CD14-positive monocyte (primary cell): ENCODE measurements around the gene LAT. TPM values are rescaled to one million over a fixed set of nuclear protein-coding genes. Genes with fewer than 3 reads are reported as not detected.

Source experiments
- DNase-seq, 3 donors: peaks; one replicate each; pipeline ENCODE4 v3.0.0-alpha.2; 2011 to 2022
- H2AFZ ChIP-seq: 2 replicates; pipeline ENCODE4 v1.6.0; 2012; ENCODE audit warnings: mild to moderate bottlenecking, low read depth, low read length, inconsistent platforms; ENCODE audit not compliant: insufficient read depth, poor library complexity, severe bottlenecking
- H3K27ac ChIP-seq, 2 donors: 1 replicate in 1 of 2; 2 replicates in 1 of 2; pipeline ENCODE4 v1.5.1; 2012 to 2013; ENCODE audit warnings: low read length in 2 of 2, control low read depth in 1 of 2, inconsistent platforms in 1 of 2, low read depth in 1 of 2, mild to moderate bottlenecking in 1 of 2
- H3K27me3 ChIP-seq, 2 donors: one replicate each; pipeline versions ENCODE4 v1.6.0 to v1.6.1; 2011 to 2013; ENCODE audit warnings: low read length in 2 of 2; ENCODE audit not compliant: control insufficient read depth in 2 of 2, insufficient read depth in 2 of 2
- H3K36me3 ChIP-seq, 2 donors: replicated peaks in 1 of 2; 1 replicate in 1 of 2; 2 replicates in 1 of 2; pipeline versions ENCODE4 v1.5.1 to v1.6.1; 2012 to 2013; ENCODE audit warnings: low read length in 2 of 2, control low read depth in 1 of 2, inconsistent platforms in 1 of 2, mild to moderate bottlenecking in 1 of 2; ENCODE audit not compliant: insufficient read depth in 2 of 2, control insufficient read depth in 1 of 2
- H3K4me1 ChIP-seq, 2 donors: 1 replicate in 1 of 2; 2 replicates in 1 of 2; pipeline versions ENCODE4 v1.5.1 to v1.6.1; 2012 to 2013; ENCODE audit warnings: low read length in 2 of 2, control low read depth in 1 of 2, inconsistent platforms in 1 of 2, mild to moderate bottlenecking in 1 of 2, moderate library complexity in 1 of 2; ENCODE audit not compliant: insufficient read depth in 2 of 2, control insufficient read depth in 1 of 2
- H3K4me2 ChIP-seq: replicated peaks from 2 replicates; pipeline ENCODE3; 2012; ENCODE audit warnings: low read length, moderate library complexity, mild to moderate bottlenecking; ENCODE audit not compliant: poor library complexity, severe bottlenecking; ENCODE audit errors: extremely low read depth
- H3K4me3 ChIP-seq, 3 experiments: fragments of 200-600 bp in 1 of 3; sonication (generic) in 1 of 3; replicated peaks in 1 of 3; 1 replicate in 2 of 3; 2 replicates in 1 of 3; pipeline ENCODE4 v1.5.1; 2011 to 2013; ENCODE audit warnings: low read length in 3 of 3, mild to moderate bottlenecking in 3 of 3, control low read depth in 2 of 3, low read depth in 2 of 3, inconsistent platforms in 1 of 3, moderate library complexity in 1 of 3
- H3K79me2 ChIP-seq: 2 replicates; pipeline ENCODE4 v1.6.0; 2012; ENCODE audit warnings: mild to moderate bottlenecking, control low read depth, inconsistent platforms, low read length, moderate library complexity; ENCODE audit not compliant: insufficient read depth
- H3K9ac ChIP-seq: 2 replicates; pipeline ENCODE4 v1.6.0; 2017; ENCODE audit warnings: low read length, mild to moderate bottlenecking; ENCODE audit not compliant: insufficient read depth, poor library complexity, severe bottlenecking
- H3K9me3 ChIP-seq, 2 donors: replicated peaks in 1 of 2; 1 replicate in 1 of 2; 2 replicates in 1 of 2; pipeline versions ENCODE4 v1.5.1 to v1.6.1; 2012 to 2013; ENCODE audit warnings: low read length in 2 of 2, control low read depth in 1 of 2; ENCODE audit not compliant: control insufficient read depth in 1 of 2, insufficient read depth in 1 of 2
- H4K20me1 ChIP-seq: 2 replicates; pipeline ENCODE4 v1.6.0; 2012; ENCODE audit warnings: mild to moderate bottlenecking, low read length, control low read depth, moderate library complexity; ENCODE audit not compliant: insufficient read depth
- H3K27ac Mint-ChIP-seq, 7 donors: one replicate each; pipeline ENCODE4 v1.8.0; 2020; ENCODE audit warnings: mild to moderate bottlenecking in 7 of 7, mixed read lengths in 7 of 7, moderate library complexity in 6 of 7, inconsistent platforms in 2 of 7
- H3K27me3 Mint-ChIP-seq, 3 donors: one replicate each; pipeline ENCODE4 v1.8.0; 2021 to 2022; ENCODE audit warnings: low read depth in 3 of 3, mild to moderate bottlenecking in 3 of 3, mixed read lengths in 3 of 3, moderate library complexity in 3 of 3, inconsistent platforms in 1 of 3
- H3K36me3 Mint-ChIP-seq, 2 donors: one replicate each; pipeline ENCODE4 v1.8.0; 2020; ENCODE audit warnings: mixed read lengths in 2 of 2, inconsistent platforms in 1 of 2, mild to moderate bottlenecking in 1 of 2
- H3K4me1 Mint-ChIP-seq: one replicate; pipeline ENCODE4 v1.8.0; 2020; ENCODE audit warnings: mild to moderate bottlenecking, mixed read lengths
- H3K4me3 Mint-ChIP-seq, 2 donors: one replicate each; pipeline ENCODE4 v1.8.0; 2020; ENCODE audit warnings: mild to moderate bottlenecking in 2 of 2, mixed read lengths in 2 of 2, moderate library complexity in 1 of 2
- H3K9me3 Mint-ChIP-seq, 7 donors: one replicate each; pipeline ENCODE4 v1.8.0; 2020 to 2022; ENCODE audit warnings: mixed read lengths in 7 of 7, mild to moderate bottlenecking in 6 of 7, moderate library complexity in 6 of 7, inconsistent platforms in 2 of 7
- WGBS: methylation state at CpG from one replicate; pipeline ENCODE4 v1.1.5; 2013; ENCODE audit warnings: missing lambda C conversion rate; ENCODE audit not compliant: insufficient coverage; 5-methylcytosine and 5-hydroxymethylcytosine counted together
- intact Hi-C, 2 donors: fragments of 100-400 bp; cut with micrococcal nuclease; formaldehyde crosslinking; loops; one replicate each; pipeline versions ENCODE4 v1.15.0 to v1.15.1; 2023
- polyA plus RNA-seq, 3 donors: library from polyadenylated mRNA; depleted of rRNA in 1 of 3; unstranded in 2 of 3; stranded (reverse) in 1 of 3; fragments of 300-500 nt in 2 of 3; fragments of >200 nt in 1 of 3; fragmentation: Illumina TruSeq in 2 of 3; gene quantifications; 1 replicate in 2 of 3; 2 replicates in 1 of 3; pipeline ENCODE4 v1.2.3, GENCODE V29; 2012 to 2021
- TF ChIP-seq, protein P1 (sequence below): fragments of 200-600 bp; IDR thresholded peaks from one replicate; pipeline ENCODE4 v1.8.0; 2022; ENCODE audit warnings: antibody characterized with exemption, mild to moderate bottlenecking

Gene LAT
- polyA plus RNA-seq, 3 donors: 1.5 to 25.2 (median 1.9) TPM

DNA sequence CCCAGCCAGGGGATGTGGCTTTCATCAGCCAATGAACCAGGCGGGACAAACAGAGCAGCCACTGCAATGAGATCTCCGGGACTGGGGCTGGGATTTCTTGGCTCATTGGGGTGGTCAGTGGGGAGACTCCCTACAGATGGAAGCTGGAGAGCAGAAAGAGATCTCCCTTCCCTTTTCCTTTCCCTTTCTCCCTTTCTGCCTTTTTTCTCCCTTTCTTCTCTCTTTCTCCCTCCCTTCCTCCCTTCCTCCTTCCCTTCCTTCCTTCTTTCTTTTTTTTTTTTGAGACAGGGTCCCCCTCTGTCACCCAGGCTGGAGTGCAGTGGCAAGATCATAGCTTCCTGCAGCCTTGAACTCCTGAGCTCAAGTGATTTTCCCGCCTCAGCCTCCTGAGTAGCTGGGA, 14.0 kb downstream of the LAT start:
- peaks cover 0 to 3% (median 0%) of the 10 kb centered on the region in 7 donors for H3K9me3 Mint-ChIP-seq
- peak overlapping the region in 1 of 2 donors; percentile 11 for H3K4me3 Mint-ChIP-seq
- no peaks in the 10 kb centered on the region for H3K79me2 ChIP-seq
- no peak overlapping the region for H2AFZ ChIP-seq
- intact Hi-C loops: no loop called here
- TF ChIP-seq, protein P1, sequence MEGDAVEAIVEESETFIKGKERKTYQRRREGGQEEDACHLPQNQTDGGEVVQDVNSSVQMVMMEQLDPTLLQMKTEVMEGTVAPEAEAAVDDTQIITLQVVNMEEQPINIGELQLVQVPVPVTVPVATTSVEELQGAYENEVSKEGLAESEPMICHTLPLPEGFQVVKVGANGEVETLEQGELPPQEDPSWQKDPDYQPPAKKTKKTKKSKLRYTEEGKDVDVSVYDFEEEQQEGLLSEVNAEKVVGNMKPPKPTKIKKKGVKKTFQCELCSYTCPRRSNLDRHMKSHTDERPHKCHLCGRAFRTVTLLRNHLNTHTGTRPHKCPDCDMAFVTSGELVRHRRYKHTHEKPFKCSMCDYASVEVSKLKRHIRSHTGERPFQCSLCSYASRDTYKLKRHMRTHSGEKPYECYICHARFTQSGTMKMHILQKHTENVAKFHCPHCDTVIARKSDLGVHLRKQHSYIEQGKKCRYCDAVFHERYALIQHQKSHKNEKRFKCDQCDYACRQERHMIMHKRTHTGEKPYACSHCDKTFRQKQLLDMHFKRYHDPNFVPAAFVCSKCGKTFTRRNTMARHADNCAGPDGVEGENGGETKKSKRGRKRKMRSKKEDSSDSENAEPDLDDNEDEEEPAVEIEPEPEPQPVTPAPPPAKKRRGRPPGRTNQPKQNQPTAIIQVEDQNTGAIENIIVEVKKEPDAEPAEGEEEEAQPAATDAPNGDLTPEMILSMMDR: no peak
- H3K4me1 Mint-ChIP-seq: peaks cover 15% of the 10 kb centered on the region
- no peak overlapping the region for H3K4me3 ChIP-seq
- peak overlapping the region in 2 of 7 donors; percentile 62 to 74 for H3K27ac Mint-ChIP-seq
- no peak overlapping the region for H3K4me2 ChIP-seq
- H3K27me3 Mint-ChIP-seq: peaks cover 0 to 19% (median 5%) of the 10 kb centered on the region in 3 donors
- peaks cover 7 to 9% of the 10 kb centered on the region in 2 donors for H3K4me1 ChIP-seq
- WGBS: no CpG with 5 or more reads among the region's 3 CpGs
- no peak overlapping the region for H3K27ac ChIP-seq
- no peaks in the 10 kb centered on the region for H3K9me3 ChIP-seq
- H4K20me1 ChIP-seq: no peaks in the 10 kb centered on the region
- H3K36me3 ChIP-seq: no peaks in the 10 kb centered on the region
- H3K9ac ChIP-seq: no peak overlapping the region
- DNase-seq: no peak
- no peaks in the 10 kb centered on the region for H3K27me3 ChIP-seq
- H3K36me3 Mint-ChIP-seq: no peaks in the 10 kb centered on the region

DNA sequence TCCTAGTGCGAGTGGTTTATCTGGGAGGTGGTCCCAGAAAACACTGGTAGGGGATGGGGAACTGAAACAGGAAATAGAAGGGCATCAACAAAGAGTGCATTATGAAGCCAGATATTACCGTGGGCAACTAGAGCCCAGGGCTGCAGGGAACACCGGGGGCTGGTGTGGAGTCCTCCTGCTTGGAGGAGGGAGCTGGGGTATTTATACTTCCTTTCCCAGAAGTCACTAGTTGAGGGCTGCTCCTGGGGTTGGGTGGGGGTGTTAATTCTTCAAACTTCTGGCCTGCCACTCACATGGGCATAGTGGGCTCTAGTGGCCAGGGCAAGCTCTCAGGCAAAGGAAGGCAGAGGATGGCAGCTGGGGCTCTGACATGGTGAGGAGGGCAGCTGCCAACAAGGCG, 14.7 kb downstream of the LAT start:
- H3K4me1 ChIP-seq: peaks cover 7 to 9% of the 10 kb centered on the region in 2 donors
- WGBS: 48% methylated on average over 4 of the region's 4 CpGs
- TF ChIP-seq, protein P1: no peak
- no peak overlapping the region for H3K4me3 Mint-ChIP-seq
- no peaks in the 10 kb centered on the region for H3K36me3 ChIP-seq
- H2AFZ ChIP-seq: no peak overlapping the region
- no peak overlapping the region for H3K4me2 ChIP-seq
- no peaks in the 10 kb centered on the region for H3K27me3 ChIP-seq
- no peaks in the 10 kb centered on the region for H4K20me1 ChIP-seq
- intact Hi-C loops: no loop called here
- H3K27me3 Mint-ChIP-seq: peaks cover 0 to 17% (median 3%) of the 10 kb centered on the region in 3 donors
- no peaks in the 10 kb centered on the region for H3K9me3 ChIP-seq
- no peak overlapping the region for H3K9ac ChIP-seq
- H3K27ac ChIP-seq: no peak overlapping the region
- H3K9me3 Mint-ChIP-seq: peaks cover 0 to 3% (median 0%) of the 10 kb centered on the region in 7 donors
- no peak overlapping the region for H3K4me3 ChIP-seq
- no peak for DNase-seq
- H3K36me3 Mint-ChIP-seq: no peaks in the 10 kb centered on the region
- H3K4me1 Mint-ChIP-seq: peaks cover 15% of the 10 kb centered on the region
- H3K79me2 ChIP-seq: no peaks in the 10 kb centered on the region
- H3K27ac Mint-ChIP-seq: peak overlapping the region in 2 of 7 donors; percentile 55 to 72
